ENCODE measurements around the gene USP53. TPM values are rescaled to one million over a fixed set of nuclear protein-coding genes. Genes with fewer than 3 reads are reported as not detected.

Gene USP53
- total and polyA plus RNA-seq, 2 of the 13 experiments (the other 11 are each of a cell fraction or from before 2014, with no cell fraction given) = 5.3 to 8.1 TPM

- TF ChIP-seq ZBED4 (CRISPR knock-in tag; IDR thresholded peaks at IDR 0.05; ENCODE audit: borderline replicate concordance) = 0 out of 2 replicates have a peak, but pooled peaks have one; percentile 9
- TF ChIP-seq CHCHD3 (CRISPR knock-in tag; IDR thresholded peaks at IDR 0.05) = no peak
- no peak for TF ChIP-seq ZSCAN12 (CRISPR knock-in tag; IDR thresholded peaks at IDR 0.05)
- 0 out of 2 replicates have a peak, but pooled peaks have one; percentile 11 for TF ChIP-seq KLF6 (CRISPR knock-in tag; IDR thresholded peaks at IDR 0.05)
- TF ChIP-seq ZNF318 (CRISPR knock-in tag; IDR thresholded peaks at IDR 0.05) = no peak
- no peak for TF ChIP-seq PHF20 (CRISPR knock-in tag; IDR thresholded peaks at IDR 0.05)
- TF ChIP-seq ZNF33B (CRISPR knock-in tag; IDR thresholded peaks at IDR 0.05) = no peak
- TF ChIP-seq ZFAT (CRISPR knock-in tag; conservative IDR thresholded peaks at IDR 0.05) = no peak
- TF ChIP-seq ATF2 (CRISPR knock-in tag; IDR thresholded peaks at IDR 0.05) = no peak
- TF ChIP-seq ZNF800 (CRISPR knock-in tag; IDR thresholded peaks at IDR 0.05) = 0 out of 2 replicates have a peak, but pooled peaks have one; percentile 1
- peak; percentile 27; the same call in 1 of the 2 replicates for TF ChIP-seq ZNF775 (CRISPR knock-in tag; IDR thresholded peaks at IDR 0.05; ENCODE audit: borderline replicate concordance)
- TF ChIP-seq RARG (CRISPR knock-in tag; IDR thresholded peaks at IDR 0.05; ENCODE audit: low read depth) = 0 out of 2 replicates have a peak, but pooled peaks have one; percentile 4
These were observed 663 bp upstream of the USP53 start (continued) for GRCh38 chr4:119211867-119212233.
